ENCODE measurements around the gene BCL7A. TPM values are rescaled to one million over a fixed set of nuclear protein-coding genes. Genes with fewer than 3 reads are reported as not detected.

Gene BCL7A
- total and polyA plus RNA-seq, 9 of the 15 experiments (the other 6 are each of a cell fraction or from before 2014, with no cell fraction given): 0.25 to 21.9 (median 14.9) TPM

- TF ChIP-seq SFPQ (IDR thresholded peaks at IDR 0.05; ENCODE audit: low read depth, low read length): no peak
- peak; percentile 88 to 92 for TF ChIP-seq KDM1A (IDR thresholded peaks at IDR 0.05)
- no peak for TF ChIP-seq NFIX (CRISPR knock-in tag; IDR thresholded peaks at IDR 0.05; ENCODE audit: low read depth)
- peak; percentile 89 for TF ChIP-seq NEUROD1 (IDR thresholded peaks at IDR 0.05; ENCODE audit: borderline replicate concordance, low read depth, low read length, partially characterized antibody)
- no peak for TF ChIP-seq HOXB6 (CRISPR knock-in tag; IDR thresholded peaks at IDR 0.05; ENCODE audit: borderline replicate concordance)
- TF ChIP-seq STAT5A (IDR thresholded peaks at IDR 0.05; ENCODE audit: borderline replicate concordance, low read length): peak; percentile 89
- peak; percentile 98 for TF ChIP-seq CTBP1 (IDR thresholded peaks at IDR 0.05; ENCODE audit: borderline replicate concordance)
- TF ChIP-seq FOXP1 (CRISPR knock-in tag; IDR thresholded peaks at IDR 0.05): peak; percentile 63; the same call in 1 of the 2 replicates
- peak; percentile 14; the same call in 1 of the 2 replicates for TF ChIP-seq MAX (CRISPR knock-in tag; IDR thresholded peaks at IDR 0.05)
- TF ChIP-seq JUN (IDR thresholded peaks at IDR 0.05; ENCODE audit: borderline replicate concordance, low read depth, low read length): no peak
- TF ChIP-seq JUN (CRISPR knock-in tag; IDR thresholded peaks at IDR 0.05; ENCODE audit: borderline replicate concordance): no peak
- peak; percentile 76 for TF ChIP-seq BHLHE40 (IDR thresholded peaks at IDR 0.05; ENCODE audit: low read length)
- TF ChIP-seq ARID3B (CRISPR knock-in tag; IDR thresholded peaks at IDR 0.05; ENCODE audit: borderline replicate concordance): no peak
- peak; percentile 94 for TF ChIP-seq HDAC2 (IDR thresholded peaks at IDR 0.05)
- peak; percentile 30; the same call in 1 of the 2 replicates for TF ChIP-seq ATF3 (IDR thresholded peaks at IDR 0.05)
- TF ChIP-seq ATF3 (CRISPR knock-in tag; conservative IDR thresholded peaks at IDR 0.05): no peak; the same call in 1 of the 2 replicates
- TF ChIP-seq POU5F1 (IDR thresholded peaks at IDR 0.05; ENCODE audit: borderline replicate concordance, low read depth, low read length, partially characterized antibody): no peak
- peak; percentile 42 for TF ChIP-seq PRDM10 (IDR thresholded peaks at IDR 0.05; ENCODE audit: partially characterized antibody)
- TF ChIP-seq MCM7 (IDR thresholded peaks at IDR 0.05): no peak
Measured at GRCh38 chr12:122097927-122098756, 76.5 kb downstream of the BCL7A start (continued).
